ENCODE results near the gene SYS1. TPM values are rescaled to one million over a fixed set of nuclear protein-coding genes. Genes with fewer than 3 reads are reported as not detected.

The SYS1 gene
- total RNA-seq, 1 donor from 2014 or later = 24.4 TPM

- DNase-seq = peak; percentile 53
- Mint-ChIP-seq H3K4me3 (peak overlapping the region; percentile 72), H3K27ac (peak overlapping the region; percentile 66), H3K36me3 (ENCODE audit: low read depth) (peaks cover 18% of the 10 kb centered on the region), H3K9me3 (no peaks in the 10 kb centered on the region), H3K4me1 (peaks cover 35% of the 10 kb centered on the region), H3K27me3 (no peaks in the 10 kb centered on the region)
- intact Hi-C loops (cut with micrococcal nuclease) = no loop called here
These were observed 9.3 kb downstream of the SYS1 start for GRCh38 chr20:45372241-45372640.

- peak overlapping the region; percentile 84 for H3K27ac Mint-ChIP-seq
- no peak for DNase-seq
These were observed 9.8 kb downstream of the SYS1 start for GRCh38 chr20:45372646-45373352.

GRCh38 chr20:45373353-45374100 lies 10.6 kb downstream of the SYS1 start:
- peaks cover 25% of the 10 kb centered on the region for H3K4me1 Mint-ChIP-seq
- peak overlapping the region; percentile 84 for H3K27ac Mint-ChIP-seq
- peak overlapping the region; percentile 77 for H3K4me3 Mint-ChIP-seq
- peak; percentile 96 for DNase-seq
- H3K27me3 Mint-ChIP-seq = no peaks in the 10 kb centered on the region
- peaks cover 7% of the 10 kb centered on the region for H3K36me3 Mint-ChIP-seq (ENCODE audit: low read depth)
- no peaks in the 10 kb centered on the region for H3K9me3 Mint-ChIP-seq
- intact Hi-C loops (cut with micrococcal nuclease) = loop anchor here (1.0 kb wide), 3 partner anchors 10 to 77 kb away; partner anchors contain the start of gene SYS1

More at GRCh38 chr20:45372646-45373352, 9.8 kb downstream of the SYS1 start:
- peaks cover 14% of the 10 kb centered on the region for H3K36me3 Mint-ChIP-seq (ENCODE audit: low read depth)
- intact Hi-C loops (cut with micrococcal nuclease) = loop anchor here (1.0 kb wide), 1 partner anchor 9 kb away; the partner anchor contains the start of gene SYS1
- H3K9me3 Mint-ChIP-seq = no peaks in the 10 kb centered on the region
- peaks cover 32% of the 10 kb centered on the region for H3K4me1 Mint-ChIP-seq
- peak overlapping the region; percentile 77 for H3K4me3 Mint-ChIP-seq
- no peaks in the 10 kb centered on the region for H3K27me3 Mint-ChIP-seq

GRCh38 chr20:45374101-45374467 lies 11.1 kb downstream of the SYS1 start:
- no peaks in the 10 kb centered on the region for H3K27me3 Mint-ChIP-seq
- H3K36me3 Mint-ChIP-seq (ENCODE audit: low read depth) = peaks cover 4% of the 10 kb centered on the region
- H3K27ac Mint-ChIP-seq = peak overlapping the region; percentile 22
- no peak for DNase-seq
- intact Hi-C loops (cut with micrococcal nuclease) = loop anchor here (1.0 kb wide), 2 partner anchors 63 to 76 kb away; no protein-coding TSS in a partner anchor
- no peaks in the 10 kb centered on the region for H3K9me3 Mint-ChIP-seq
- H3K4me1 Mint-ChIP-seq = peaks cover 22% of the 10 kb centered on the region
- peak overlapping the region; percentile 77 for H3K4me3 Mint-ChIP-seq

GRCh38 chr20:45374966-45375365 lies 12.0 kb downstream of the SYS1 start:
- peaks cover 3% of the 10 kb centered on the region for H3K36me3 Mint-ChIP-seq (ENCODE audit: low read depth)
- intact Hi-C loops (cut with micrococcal nuclease) = loop anchor here (1.0 kb wide), 2 partner anchors 62 to 75 kb away; no protein-coding TSS in a partner anchor
- no peaks in the 10 kb centered on the region for H3K27me3 Mint-ChIP-seq
- no peak overlapping the region for H3K27ac Mint-ChIP-seq
- no peak overlapping the region for H3K4me3 Mint-ChIP-seq
- DNase-seq = peak; percentile 51
- no peaks in the 10 kb centered on the region for H3K9me3 Mint-ChIP-seq
- peaks cover 25% of the 10 kb centered on the region for H3K4me1 Mint-ChIP-seq

GRCh38 chr20:45377269-45377668 lies 14.3 kb downstream of the SYS1 start:
- H3K27ac Mint-ChIP-seq = no peak overlapping the region
- DNase-seq = peak; percentile 43

GRCh38 chr20:45378191-45378590 lies 15.2 kb downstream of the SYS1 start, which contains the start of gene TP53TG5:
Gene TP53TG5 (minus strand): TSS chr20:45378325. CDS start chr20:45378236, 89 bp downstream.
- Mint-ChIP-seq H3K27ac (no peak within 1 kb of the TSS), H3K36me3 (ENCODE audit: low read depth) (no peaks in the 10 kb centered on the region), H3K9me3 (no peaks in the 10 kb centered on the region), H3K4me1 (peaks cover 16% of the 10 kb centered on the region), H3K27me3 (no peaks in the 10 kb centered on the region), H3K4me3 (no peak within 1 kb of the TSS)
- intact Hi-C loops (cut with micrococcal nuclease) = no loop called here
- no peak for DNase-seq

More at GRCh38 chr20:45377269-45377668, 14.3 kb downstream of the SYS1 start:
- Mint-ChIP-seq H3K36me3 (ENCODE audit: low read depth) (no peaks in the 10 kb centered on the region), H3K27me3 (no peaks in the 10 kb centered on the region), H3K9me3 (no peaks in the 10 kb centered on the region), H3K4me1 (peaks cover 22% of the 10 kb centered on the region), H3K4me3 (no peak overlapping the region)
- intact Hi-C loops (cut with micrococcal nuclease) = no loop called here

- intact Hi-C loops (cut with micrococcal nuclease) = no loop called here
- Mint-ChIP-seq H3K36me3 (ENCODE audit: low read depth) (peaks cover 4% of the 10 kb centered on the region), H3K4me3 (no peak overlapping the region)
These were observed 24.3 kb downstream of the SYS1 start for GRCh38 chr20:45387274-45387673.

GRCh38 chr20:45390931-45391330 lies 28.0 kb downstream of the SYS1 start:
- Mint-ChIP-seq H3K4me3 (no peak overlapping the region), H3K36me3 (ENCODE audit: low read depth) (peaks cover 4% of the 10 kb centered on the region), H3K27me3 (peaks cover 2% of the 10 kb centered on the region), H3K4me1 (peaks cover 7% of the 10 kb centered on the region), H3K27ac (no peak overlapping the region), H3K9me3 (peaks cover 8% of the 10 kb centered on the region)
- DNase-seq = no peak
- intact Hi-C loops (cut with micrococcal nuclease) = no loop called here

More at GRCh38 chr20:45387274-45387673, 24.3 kb downstream of the SYS1 start:
- peaks cover 2% of the 10 kb centered on the region for H3K27me3 Mint-ChIP-seq
- no peak for DNase-seq
- H3K9me3 Mint-ChIP-seq = peaks cover 8% of the 10 kb centered on the region
- peaks cover 7% of the 10 kb centered on the region for H3K4me1 Mint-ChIP-seq
- no peak overlapping the region for H3K27ac Mint-ChIP-seq

- no peak overlapping the region for H3K4me3 Mint-ChIP-seq
- peaks cover 2% of the 10 kb centered on the region for H3K27me3 Mint-ChIP-seq
- DNase-seq = no peak
- H3K36me3 Mint-ChIP-seq (ENCODE audit: low read depth) = peaks cover 4% of the 10 kb centered on the region
- H3K27ac Mint-ChIP-seq = no peak overlapping the region
- intact Hi-C loops (cut with micrococcal nuclease) = no loop called here
- H3K9me3 Mint-ChIP-seq = peaks cover 8% of the 10 kb centered on the region
- H3K4me1 Mint-ChIP-seq = peaks cover 7% of the 10 kb centered on the region
These were observed 28.6 kb downstream of the SYS1 start for GRCh38 chr20:45391559-45391958.

- Mint-ChIP-seq H3K27ac (no peak overlapping the region), H3K27me3 (peaks cover 2% of the 10 kb centered on the region), H3K4me3 (no peak overlapping the region), H3K9me3 (peaks cover 5% of the 10 kb centered on the region), H3K4me1 (peaks cover 4% of the 10 kb centered on the region), H3K36me3 (ENCODE audit: low read depth) (peaks cover 3% of the 10 kb centered on the region)
- no peak for DNase-seq
- intact Hi-C loops (cut with micrococcal nuclease) = no loop called here
These were observed 29.8 kb downstream of the SYS1 start for GRCh38 chr20:45392733-45393132.

GRCh38 chr20:45394221-45395113 lies 31.5 kb downstream of the SYS1 start:
- Mint-ChIP-seq H3K4me1 (peaks cover 2% of the 10 kb centered on the region), H3K4me3 (no peak overlapping the region), H3K9me3 (no peaks in the 10 kb centered on the region), H3K27ac (no peak overlapping the region), H3K36me3 (ENCODE audit: low read depth) (no peaks in the 10 kb centered on the region), H3K27me3 (peaks cover 2% of the 10 kb centered on the region)
- no peak for DNase-seq
- intact Hi-C loops (cut with micrococcal nuclease) = no loop called here

- Mint-ChIP-seq H3K4me1 (peaks cover 2% of the 10 kb centered on the region), H3K27ac (no peak overlapping the region), H3K27me3 (peaks cover 2% of the 10 kb centered on the region), H3K36me3 (ENCODE audit: low read depth) (peaks cover 4% of the 10 kb centered on the region), H3K4me3 (no peak overlapping the region), H3K9me3 (no peaks in the 10 kb centered on the region)
- intact Hi-C loops (cut with micrococcal nuclease) = no loop called here
- no peak for DNase-seq
These were observed 32.1 kb downstream of the SYS1 start for GRCh38 chr20:45395114-45395415.

All from activated CD4-positive, alpha-beta T cell treated with anti-CD3 and anti-CD28 coated beads, Interleukin-2, amount 10 ng/mL, durations not matched to agents 24 days and 14 days (primary cell).